Activated CD4-positive, alpha-beta T cell treated with anti-CD3 and anti-CD28 coated beads, Interleukin-2, amount 50 U/mL, for 48 hours (primary cell): ENCODE data around the gene DEPDC1B.
"Not testable (repeated sequence)": the region's sequence is repeated elsewhere in the genome, so short reads cannot be mapped to it uniquely, and the experiment has no call there.

Experiments
- DNase-seq, 2 experiments: peaks; one replicate each; pipeline ENCODE4 v3.0.0-alpha.2; 2020

The DEPDC1B gene

GRCh38 chr5:60639544-60639943 is 60.4 kb downstream of the DEPDC1B start:
- no peak for DNase-seq

- no peak for DNase-seq
Measured at GRCh38 chr5:60638300-60638699, 61.7 kb downstream of the DEPDC1B start.

- no peak for DNase-seq
Measured at GRCh38 chr5:60636644-60637043, 63.3 kb downstream of the DEPDC1B start.

DNA sequence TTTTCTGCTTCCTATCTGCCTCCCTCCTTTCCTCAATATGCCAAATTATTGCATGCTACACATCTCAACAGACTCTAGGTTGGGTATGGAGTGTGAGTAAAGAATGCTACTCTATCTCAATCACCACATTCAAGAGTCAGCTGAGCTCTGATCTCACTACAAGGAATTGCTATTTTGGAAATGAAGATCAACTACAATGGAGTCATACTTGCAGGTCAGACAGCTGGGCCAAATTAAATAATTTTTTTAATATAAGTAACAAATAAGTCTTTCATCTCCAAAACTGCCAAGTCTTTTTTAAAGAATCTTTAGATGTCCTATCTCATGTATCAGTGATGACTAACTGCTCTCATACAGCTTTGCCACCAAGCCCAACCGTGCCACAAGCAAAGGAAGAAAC is 64.0 kb downstream of the DEPDC1B start:
- no peak for DNase-seq

DNA sequence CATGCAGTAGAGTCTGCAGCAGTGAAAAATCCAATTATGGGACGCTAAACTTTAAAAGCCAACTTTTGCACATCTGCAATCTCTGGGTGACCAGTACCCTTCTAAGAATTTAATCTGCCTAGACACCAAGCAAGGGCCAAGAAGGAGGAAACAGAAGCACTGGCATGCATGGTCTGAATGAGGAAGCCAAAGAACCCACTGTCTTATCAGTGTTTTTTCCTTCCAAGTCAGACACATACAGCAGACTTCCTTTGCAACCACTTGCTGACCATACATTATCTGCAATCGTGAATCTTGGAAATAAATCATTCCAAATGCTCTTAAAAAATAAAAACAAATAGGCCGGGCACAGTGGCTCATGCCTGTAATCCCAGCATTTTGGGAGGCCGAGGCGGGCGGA is 65.9 kb downstream of the DEPDC1B start:
- DNase-seq: no peak

GRCh38 chr5:60633341-60633740 is 66.6 kb downstream of the DEPDC1B start:
- no peak for DNase-seq

DNA sequence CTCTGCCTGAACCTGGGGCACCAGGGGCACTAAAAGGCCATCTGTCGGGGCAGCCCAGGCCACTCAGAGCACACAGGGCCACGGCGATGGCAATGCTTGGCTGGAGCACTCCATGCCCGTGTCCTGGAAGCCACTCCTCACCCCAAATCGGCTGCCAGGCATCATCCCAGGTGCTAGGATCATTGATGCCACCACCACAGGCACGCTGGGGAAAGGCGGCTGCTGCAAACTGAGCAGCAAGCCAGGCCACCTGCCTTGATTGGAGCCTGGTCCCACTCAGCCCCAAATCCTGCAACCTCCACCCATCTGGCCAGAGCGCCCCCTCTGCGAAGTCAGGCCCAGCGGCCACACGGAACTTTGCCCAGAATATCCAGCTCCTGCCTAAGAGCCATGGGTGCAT is 67.8 kb downstream of the DEPDC1B start:
- DNase-seq: no peak

- DNase-seq: no peak
Measured at GRCh38 chr5:60630836-60631235, 69.1 kb downstream of the DEPDC1B start.

DNA sequence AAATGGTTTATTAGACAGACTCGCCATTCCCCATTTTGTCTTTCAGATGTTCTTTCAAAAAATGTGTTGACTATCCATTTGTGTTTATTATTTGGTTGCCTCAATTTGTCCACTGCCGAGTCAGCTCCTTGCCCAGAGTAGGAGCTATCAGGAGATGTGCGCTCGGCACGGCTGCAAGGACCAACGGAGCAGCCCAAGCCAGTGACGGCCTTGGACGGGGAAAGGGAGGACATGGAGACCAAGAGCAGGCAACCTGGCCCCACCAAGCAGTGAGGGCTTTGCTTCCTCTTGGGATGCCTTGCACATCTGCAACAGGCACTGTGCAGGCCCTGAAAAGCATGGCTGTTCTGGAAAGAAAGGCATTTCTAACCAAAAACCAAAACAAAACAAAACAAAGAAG is 69.8 kb downstream of the DEPDC1B start:
- DNase-seq: no peak

GRCh38 chr5:60624875-60625274 is 75.1 kb downstream of the DEPDC1B start:
- not testable (repeated sequence) for DNase-seq

DNA sequence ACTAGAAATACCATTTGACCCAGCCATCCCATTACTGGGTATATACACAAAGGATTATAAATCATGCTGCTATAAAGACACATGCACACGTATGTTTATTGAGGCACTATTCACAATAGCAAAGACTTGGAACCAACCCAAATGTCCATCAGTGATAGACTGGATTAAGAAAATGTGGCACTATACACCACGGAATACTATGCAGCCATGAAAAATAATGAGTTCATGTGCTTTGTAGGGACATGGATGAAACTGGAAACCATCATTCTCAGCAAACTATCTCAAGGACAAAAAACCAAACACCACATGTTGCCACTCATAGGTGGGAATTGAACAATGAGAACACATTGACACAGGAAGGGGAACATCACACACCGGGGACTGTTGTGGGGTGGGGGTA is 79.2 kb downstream of the DEPDC1B start:
- not testable (repeated sequence) for DNase-seq

DNA sequence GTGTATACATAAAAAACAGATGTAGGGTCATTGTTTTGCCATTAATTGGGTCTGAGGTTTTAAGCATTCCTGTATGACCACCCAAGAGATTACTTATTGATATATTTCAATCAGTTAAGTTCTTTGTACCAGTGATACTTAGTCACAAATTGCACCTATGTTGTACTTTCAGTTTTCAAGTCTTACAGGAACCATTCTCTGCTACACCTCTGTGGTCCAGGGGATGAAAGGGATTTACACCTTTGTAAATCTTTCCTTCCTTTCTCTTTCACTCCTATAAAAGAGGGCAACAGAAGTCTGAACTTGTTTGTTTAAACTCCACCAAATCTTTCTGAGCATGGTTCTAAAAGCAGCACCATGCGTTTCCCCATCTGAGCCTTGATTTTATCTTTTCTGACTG is 86.1 kb downstream of the DEPDC1B start:
- no peak for DNase-seq

DNA sequence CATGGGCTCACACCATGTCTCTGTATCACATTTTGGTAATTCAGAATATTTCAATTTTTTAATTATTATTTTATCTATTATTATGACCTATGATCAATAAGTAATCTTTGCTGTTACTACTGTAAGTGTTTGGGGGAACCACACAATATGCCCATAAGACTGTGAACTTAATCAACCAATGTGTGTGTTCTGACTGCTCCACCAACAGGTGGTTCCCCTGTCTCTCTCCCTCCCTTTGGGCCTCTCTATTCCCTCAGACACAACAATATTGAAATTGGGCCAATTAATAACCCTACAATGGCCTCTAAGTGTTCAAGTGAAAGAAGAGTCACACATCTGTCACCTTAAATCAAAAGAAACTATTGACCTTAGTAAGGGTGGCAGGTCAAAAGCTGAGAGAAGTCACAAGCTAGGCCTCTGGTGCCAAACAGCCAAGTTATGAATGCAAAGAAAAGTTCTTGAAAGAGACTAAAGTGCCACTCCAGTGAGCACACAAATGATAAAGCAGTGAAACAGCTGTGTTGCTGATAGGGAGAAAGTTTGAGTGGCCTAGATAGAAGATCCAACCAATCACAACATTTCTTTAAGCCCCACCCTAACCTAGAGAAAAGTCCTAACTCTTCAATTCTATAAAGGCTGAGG is 88.7 kb downstream of the DEPDC1B start:
- DNase-seq: no peak

DNA sequence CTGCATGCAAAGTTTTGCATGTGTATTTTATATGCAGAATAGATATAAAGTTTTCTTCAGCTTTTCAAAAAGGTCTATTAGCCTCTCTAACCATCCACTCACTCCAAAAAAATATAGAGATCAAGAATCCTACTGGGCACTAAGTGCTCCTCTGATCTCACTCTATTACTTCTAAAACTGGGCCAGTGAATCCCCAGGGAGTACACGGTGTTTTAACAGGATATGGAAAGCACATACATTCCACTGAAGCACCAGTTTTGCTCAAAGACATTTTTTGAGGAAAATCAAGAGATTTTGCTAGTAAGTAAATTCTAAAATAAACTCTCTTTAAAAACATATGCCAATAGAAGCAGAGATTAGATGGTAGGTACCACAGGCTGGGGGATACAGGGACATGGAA is 95.2 kb downstream of the DEPDC1B start:
- no peak for DNase-seq

- no peak for DNase-seq
Measured at GRCh38 chr5:60598424-60598823, 101.5 kb downstream of the DEPDC1B start.

GRCh38 chr5:60597572-60598320 is 102.2 kb downstream of the DEPDC1B start:
- DNase-seq: no peak

- no peak for DNase-seq
Measured at GRCh38 chr5:60594715-60595477, 105.1 kb downstream of the DEPDC1B start.

DNA sequence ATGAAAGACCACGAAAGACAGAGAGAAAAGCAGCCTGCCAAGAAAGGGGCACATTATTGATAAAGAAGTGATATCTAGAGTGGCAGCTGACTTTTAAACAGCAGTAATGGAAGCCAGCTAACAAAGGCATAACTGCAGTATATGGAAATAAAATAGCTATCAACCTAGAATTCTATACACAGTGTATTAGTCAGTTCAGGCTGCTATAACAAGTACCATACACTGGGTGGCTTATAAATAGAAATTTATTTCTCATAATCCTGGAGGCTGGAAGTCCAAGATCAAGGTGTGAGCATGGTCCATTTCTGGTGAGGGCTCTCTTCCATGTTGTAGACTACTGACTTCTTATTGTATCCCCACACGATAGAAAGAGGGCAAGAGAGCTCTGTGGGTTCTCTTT is 109.8 kb downstream of the DEPDC1B start:
- no peak for DNase-seq

DNA sequence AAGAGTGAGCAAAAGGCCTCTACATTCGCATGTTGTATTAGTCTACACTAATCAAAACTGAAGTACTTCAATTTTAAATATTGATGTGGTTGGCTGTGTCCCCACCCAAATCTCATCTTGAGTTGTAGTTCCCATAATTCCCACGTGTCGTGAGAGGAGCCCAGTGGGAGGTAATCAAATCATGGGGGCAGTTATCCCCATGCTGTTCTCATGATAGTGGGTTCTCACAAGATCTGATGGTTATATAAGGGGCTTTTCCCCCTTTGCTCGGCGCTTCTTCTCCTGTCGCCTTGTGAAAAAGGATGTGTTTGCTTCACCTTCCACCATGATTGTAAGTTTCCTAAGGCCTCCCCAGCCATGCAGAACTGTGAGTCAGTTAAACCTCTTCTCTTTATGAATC is 112.7 kb downstream of the DEPDC1B start:
- not testable (repeated sequence) for DNase-seq

DNA sequence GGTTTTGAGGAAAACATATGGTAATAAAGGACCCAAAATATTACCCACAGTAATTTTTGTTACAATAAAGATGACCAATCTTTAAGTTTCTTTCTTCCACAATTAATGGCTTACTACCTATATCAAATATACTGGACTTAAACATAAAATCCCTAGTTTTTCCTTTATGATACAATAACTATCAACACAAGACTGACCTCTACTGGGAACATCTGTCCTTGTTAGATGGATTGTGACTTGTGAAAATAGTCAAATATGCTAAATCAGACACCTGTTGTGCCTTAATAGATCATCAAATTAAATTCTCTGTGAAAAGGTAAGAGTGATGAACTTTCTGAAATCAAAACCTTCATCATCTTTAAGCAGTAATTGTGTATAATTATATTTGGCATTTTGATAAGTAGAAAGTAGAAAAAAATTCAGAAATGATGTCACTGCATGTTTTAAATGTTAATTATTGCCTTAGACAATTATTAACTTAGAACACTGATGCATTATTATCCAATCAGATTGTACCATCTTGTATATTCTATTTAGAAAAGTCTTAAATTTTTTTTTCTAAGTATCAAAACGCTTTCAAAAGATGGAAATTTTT is 113.6 kb downstream of the DEPDC1B start:
- DNase-seq: no peak

- no peak for DNase-seq
Measured at GRCh38 chr5:60585618-60586017, 114.3 kb downstream of the DEPDC1B start.

DNA sequence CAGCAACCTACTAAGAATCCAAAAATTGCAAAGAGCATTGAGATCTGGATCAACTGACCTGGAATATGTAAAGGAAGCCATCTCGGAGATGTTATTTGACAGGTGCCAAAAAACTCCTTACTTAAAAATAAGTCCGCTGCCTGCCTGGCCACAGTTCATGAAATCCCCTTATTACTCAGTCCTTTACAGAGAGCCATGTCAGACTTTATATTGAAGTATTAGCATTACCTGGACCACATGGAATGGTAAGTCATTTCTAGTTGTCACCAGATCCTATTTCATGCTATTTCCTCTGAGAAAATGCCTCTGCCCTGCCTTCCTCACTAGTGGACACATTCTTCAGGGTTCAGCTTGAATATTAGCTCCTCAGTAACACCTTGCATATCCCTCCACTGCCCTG is 115.7 kb downstream of the DEPDC1B start:
- no peak for DNase-seq

GRCh38 chr5:60583616-60584015 is 116.3 kb downstream of the DEPDC1B start:
- no peak for DNase-seq

DNA sequence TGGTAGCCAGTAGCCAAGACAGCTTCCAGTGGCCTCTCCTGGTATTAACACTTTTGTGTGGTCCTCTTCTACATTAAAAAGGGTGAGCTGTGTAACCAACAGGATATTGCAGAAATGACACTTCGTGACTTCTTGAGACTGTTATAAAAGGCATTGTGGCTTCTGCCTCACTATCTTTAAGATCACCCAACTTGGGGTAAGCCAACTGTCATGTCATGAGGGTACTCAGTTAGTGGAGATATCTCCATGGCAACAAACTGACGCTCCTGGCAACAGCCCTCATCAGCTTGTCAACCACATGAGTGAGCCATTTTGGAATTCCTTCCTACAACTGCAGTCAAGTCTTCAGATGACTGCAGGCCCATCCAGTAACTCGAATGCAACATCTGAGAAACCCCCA is 121.7 kb downstream of the DEPDC1B start:
- no peak for DNase-seq
